Nephron (organoid): ENCODE data around the gene ITGA5.

ENCODE experiments used
- H3K27ac Mint-ChIP-seq, 3 experiments: 2 replicates each; pipeline ENCODE4 v1.8.0; 2020; ENCODE audit warnings: mixed read lengths in 3 of 3, mild to moderate bottlenecking in 2 of 3, moderate library complexity in 1 of 3
- H3K27me3 Mint-ChIP-seq: 2 replicates; pipeline ENCODE4 v1.8.0; 2021; ENCODE audit warnings: low read depth, mild to moderate bottlenecking, moderate library complexity, mixed read lengths
- H3K36me3 Mint-ChIP-seq: 2 replicates; pipeline ENCODE4 v1.8.0; 2020; ENCODE audit warnings: low read depth, mixed read lengths
- H3K4me1 Mint-ChIP-seq: 2 replicates; pipeline ENCODE4 v1.8.0; 2020; ENCODE audit warnings: mixed read lengths
- H3K4me3 Mint-ChIP-seq, 3 experiments: 2 replicates each; pipeline ENCODE4 v1.8.0; 2020; ENCODE audit warnings: mild to moderate bottlenecking in 3 of 3, mixed read lengths in 3 of 3, moderate library complexity in 2 of 3
- H3K9me3 Mint-ChIP-seq: 2 replicates; pipeline ENCODE4 v1.8.0; 2020; ENCODE audit warnings: mixed read lengths
- TF ChIP-seq, protein P1 (sequence below), 3 experiments: fragments of 200-600 bp; sonication (generic); IDR thresholded peaks; one replicate each; pipeline ENCODE4 v1.5.0; 2021; ENCODE audit warnings: antibody characterized with exemption in 3 of 3; ENCODE audit not compliant: unreplicated experiment in 3 of 3

Gene ITGA5

DNA sequence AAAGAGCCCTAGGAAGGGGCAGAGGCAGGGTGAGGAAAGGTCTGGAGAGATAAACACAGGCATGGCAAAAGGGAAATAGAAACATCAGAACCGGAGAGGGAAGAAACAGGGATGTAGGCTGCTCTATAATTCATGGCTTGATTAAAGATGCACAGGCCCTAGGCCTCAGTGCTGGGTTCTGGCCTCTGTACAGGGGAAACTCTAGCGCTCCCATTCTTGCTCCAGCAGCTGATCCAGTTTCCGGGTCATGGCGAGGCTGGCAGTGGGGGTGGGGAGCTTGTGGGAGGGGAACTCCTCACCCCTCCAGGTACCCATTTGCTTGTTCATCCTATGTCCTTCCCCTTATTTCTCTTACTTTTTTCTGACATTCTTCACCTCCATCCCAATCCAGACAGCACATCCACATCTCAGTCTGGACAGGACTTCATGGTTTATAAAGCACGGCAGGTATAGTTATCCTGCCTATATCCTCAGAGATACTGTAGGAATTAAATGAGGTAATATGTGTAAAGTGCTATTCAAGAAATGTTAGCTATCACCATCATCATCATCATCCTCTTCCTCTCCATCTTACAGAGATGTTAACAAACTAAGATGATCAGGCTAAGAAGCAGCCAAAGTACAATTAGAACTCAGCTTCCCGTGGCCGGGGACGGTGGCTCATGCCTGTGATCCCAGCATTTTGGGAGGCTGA is 46.8 kb downstream of the ITGA5 start:
- peaks cover 6% of the 10 kb centered on the region for H3K27me3 Mint-ChIP-seq
- peak overlapping the region; percentile 29 to 51 (median 30) for H3K4me3 Mint-ChIP-seq
- no peaks in the 10 kb centered on the region for H3K9me3 Mint-ChIP-seq
- H3K27ac Mint-ChIP-seq = peak overlapping the region; percentile 70 to 86 (median 77)
- H3K4me1 Mint-ChIP-seq = peaks cover 87% of the 10 kb centered on the region
- peaks cover 7% of the 10 kb centered on the region for H3K36me3 Mint-ChIP-seq
- TF ChIP-seq, protein P1, sequence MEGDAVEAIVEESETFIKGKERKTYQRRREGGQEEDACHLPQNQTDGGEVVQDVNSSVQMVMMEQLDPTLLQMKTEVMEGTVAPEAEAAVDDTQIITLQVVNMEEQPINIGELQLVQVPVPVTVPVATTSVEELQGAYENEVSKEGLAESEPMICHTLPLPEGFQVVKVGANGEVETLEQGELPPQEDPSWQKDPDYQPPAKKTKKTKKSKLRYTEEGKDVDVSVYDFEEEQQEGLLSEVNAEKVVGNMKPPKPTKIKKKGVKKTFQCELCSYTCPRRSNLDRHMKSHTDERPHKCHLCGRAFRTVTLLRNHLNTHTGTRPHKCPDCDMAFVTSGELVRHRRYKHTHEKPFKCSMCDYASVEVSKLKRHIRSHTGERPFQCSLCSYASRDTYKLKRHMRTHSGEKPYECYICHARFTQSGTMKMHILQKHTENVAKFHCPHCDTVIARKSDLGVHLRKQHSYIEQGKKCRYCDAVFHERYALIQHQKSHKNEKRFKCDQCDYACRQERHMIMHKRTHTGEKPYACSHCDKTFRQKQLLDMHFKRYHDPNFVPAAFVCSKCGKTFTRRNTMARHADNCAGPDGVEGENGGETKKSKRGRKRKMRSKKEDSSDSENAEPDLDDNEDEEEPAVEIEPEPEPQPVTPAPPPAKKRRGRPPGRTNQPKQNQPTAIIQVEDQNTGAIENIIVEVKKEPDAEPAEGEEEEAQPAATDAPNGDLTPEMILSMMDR (IDR thresholded peaks at IDR 0.05; ENCODE audit: unreplicated experiment in 3 of 3) = no peak

DNA sequence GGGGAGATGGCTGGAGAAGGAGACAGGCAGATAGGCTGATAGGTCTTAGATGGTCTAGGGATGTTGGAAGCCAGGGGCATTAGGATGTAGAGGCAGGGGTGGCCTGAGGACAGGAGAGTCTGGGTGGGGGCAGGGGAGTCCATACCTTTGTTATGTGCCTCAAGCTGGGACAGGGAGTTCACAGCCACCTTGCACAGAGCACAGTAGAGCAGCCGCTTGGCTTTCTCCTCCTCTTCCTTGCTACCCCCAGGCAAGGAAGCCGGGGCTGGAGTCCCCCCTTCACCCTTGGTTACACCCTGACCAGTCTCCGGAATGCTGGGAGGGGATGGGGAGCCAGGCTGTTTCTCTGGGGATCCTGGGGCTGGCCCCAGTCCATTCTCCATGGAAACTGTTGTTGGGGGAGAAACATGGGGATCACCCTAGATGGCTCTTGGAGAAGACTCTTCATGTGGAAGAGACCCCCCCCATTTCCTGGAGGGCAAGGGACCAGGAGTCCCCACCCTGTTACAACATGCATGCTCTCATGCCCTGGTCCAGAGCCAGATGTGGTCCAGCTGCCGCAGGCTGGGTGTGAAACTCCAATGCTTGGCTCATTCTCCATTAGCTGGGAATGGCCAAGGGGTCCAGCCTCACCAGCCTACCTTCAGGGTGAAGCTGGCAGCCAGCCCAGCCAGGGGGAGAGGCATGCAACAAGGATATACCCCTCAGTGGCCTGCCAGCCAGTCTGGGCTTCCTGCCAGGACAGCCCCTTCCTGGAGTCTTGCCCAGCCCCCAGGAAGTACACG is 47.5 kb downstream of the ITGA5 start:
- peaks cover 7% of the 10 kb centered on the region for H3K36me3 Mint-ChIP-seq
- H3K4me3 Mint-ChIP-seq = peak overlapping the region; percentile 30 to 62 (median 53)
- peaks cover 6% of the 10 kb centered on the region for H3K27me3 Mint-ChIP-seq
- H3K27ac Mint-ChIP-seq = peak overlapping the region; percentile 70 to 86 (median 77)
- peaks cover 85% of the 10 kb centered on the region for H3K4me1 Mint-ChIP-seq
- TF ChIP-seq, protein P1 (IDR thresholded peaks at IDR 0.05; ENCODE audit: unreplicated experiment in 3 of 3) = no peak
- no peaks in the 10 kb centered on the region for H3K9me3 Mint-ChIP-seq

- Mint-ChIP-seq H3K9me3 (no peaks in the 10 kb centered on the region), H3K27ac (peak overlapping the region in 2 of 3 experiments; percentile 77 to 86), H3K4me3 (peak overlapping the region; percentile 53 to 73 (median 62)), H3K36me3 (peaks cover 7% of the 10 kb centered on the region), H3K4me1 (peaks cover 72% of the 10 kb centered on the region), H3K27me3 (peaks cover 6% of the 10 kb centered on the region)
- TF ChIP-seq, protein P1 (IDR thresholded peaks at IDR 0.05; ENCODE audit: unreplicated experiment in 3 of 3) = peak; percentile 95 to 98 (median 96)
Observed at GRCh38 chr12:54370171-54370730, 48.8 kb downstream of the ITGA5 start.

GRCh38 chr12:54369597-54370131 is 49.4 kb downstream of the ITGA5 start:
- peak overlapping the region; percentile 64 to 86 (median 79) for H3K4me3 Mint-ChIP-seq
- H3K27ac Mint-ChIP-seq = peak overlapping the region; percentile 87 to 90 (median 89)
- H3K4me1 Mint-ChIP-seq = peaks cover 66% of the 10 kb centered on the region
- H3K27me3 Mint-ChIP-seq = peaks cover under 1% of the 10 kb centered on the region
- TF ChIP-seq, protein P1 (IDR thresholded peaks at IDR 0.05; ENCODE audit: unreplicated experiment in 3 of 3) = no peak
- no peaks in the 10 kb centered on the region for H3K9me3 Mint-ChIP-seq
- H3K36me3 Mint-ChIP-seq = peaks cover 7% of the 10 kb centered on the region

DNA sequence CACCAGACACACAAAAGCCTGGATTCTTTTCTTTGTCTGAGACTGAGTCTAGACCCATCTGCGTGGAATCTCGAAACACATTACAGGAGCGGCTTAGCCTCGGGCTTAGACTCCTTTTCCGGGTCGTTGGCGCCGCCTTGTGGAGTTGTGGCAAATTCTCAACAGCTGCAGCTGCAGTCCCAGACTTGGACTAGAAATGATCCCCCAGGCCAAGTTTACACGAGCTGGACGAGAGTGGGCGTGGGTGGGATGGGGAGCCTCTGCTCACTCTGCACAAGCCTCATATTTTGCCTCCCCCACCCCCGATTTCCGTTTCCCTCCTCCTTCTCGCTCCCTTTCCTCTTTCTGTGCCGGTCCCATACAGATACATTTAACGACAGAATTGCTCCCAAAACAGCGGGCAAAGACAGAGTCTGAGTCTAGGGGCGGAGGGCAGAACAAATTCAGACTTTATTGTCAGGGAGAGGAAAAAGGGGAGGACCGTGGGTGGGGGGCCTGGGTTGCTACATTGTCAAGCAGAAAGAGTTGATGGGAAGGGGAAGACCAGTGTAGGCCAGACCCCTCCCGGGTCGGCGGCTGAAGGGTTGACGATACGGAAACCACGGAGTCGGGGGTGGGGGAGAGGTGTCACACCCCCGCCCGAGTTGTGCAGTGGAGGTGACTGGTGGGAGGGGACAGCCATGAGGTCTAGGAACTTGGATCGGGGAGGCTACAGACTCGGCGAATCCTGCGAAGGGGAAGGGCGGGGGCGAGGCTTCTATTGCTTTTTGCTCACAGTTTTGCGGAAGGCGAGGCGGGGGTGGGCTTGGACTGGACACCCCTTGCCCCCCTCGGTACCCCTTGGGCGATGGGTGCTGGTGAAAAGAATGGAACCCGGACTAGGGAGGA is 50.1 kb downstream of the ITGA5 start:
- TF ChIP-seq, protein P1 (IDR thresholded peaks at IDR 0.05; ENCODE audit: unreplicated experiment in 3 of 3) = peak; percentile 77 to 83 (median 78)
- H3K4me1 Mint-ChIP-seq = peaks cover 59% of the 10 kb centered on the region
- H3K27ac Mint-ChIP-seq = peak overlapping the region; percentile 87 to 90 (median 89)
- no peaks in the 10 kb centered on the region for H3K9me3 Mint-ChIP-seq
- H3K27me3 Mint-ChIP-seq = no peaks in the 10 kb centered on the region
- H3K4me3 Mint-ChIP-seq = peak overlapping the region; percentile 64 to 86 (median 79)
- H3K36me3 Mint-ChIP-seq = peaks cover 7% of the 10 kb centered on the region
